Measurements from ENCODE around the gene CCDC177.

CCDC177 gene

DNA sequence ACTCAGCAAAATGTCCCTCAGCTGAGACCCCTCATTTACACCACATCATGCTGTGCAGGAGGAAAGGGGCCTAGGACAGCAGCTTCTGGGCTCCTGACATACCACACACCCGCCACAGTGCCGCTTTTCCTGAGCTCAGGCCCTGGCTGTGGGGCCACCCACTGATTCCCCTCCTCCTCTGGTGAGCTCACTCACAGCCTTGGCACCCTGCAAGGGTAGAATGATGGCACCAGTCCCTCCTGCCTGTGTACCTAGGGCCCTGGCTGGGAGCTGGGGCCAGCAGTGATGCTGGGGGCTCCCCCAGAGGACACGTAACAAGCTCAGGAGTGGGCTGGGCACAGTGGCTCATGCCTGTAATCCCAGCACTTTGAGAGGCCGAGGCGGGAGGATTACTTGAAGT lies 45.7 kb downstream of the CCDC177 start:
- H3K9ac ChIP-seq (ENCODE audit: low read length): no peak overlapping the region
- no peak overlapping the region for H2BK12ac ChIP-seq (ENCODE audit: low read length in 2 of 2)
- no peaks in the 10 kb centered on the region for H3K36me3 ChIP-seq (ENCODE audit: control insufficient read depth in 1 of 2, insufficient read depth in 2 of 2, low read depth in 1 of 2, low read length in 2 of 2)
- no peak overlapping the region for H3K4ac ChIP-seq (ENCODE audit: low read depth in 1 of 2, low read length in 2 of 2)
- H2AFZ ChIP-seq (ENCODE audit: low read depth, low read length): no peak overlapping the region
- no peaks in the 10 kb centered on the region for H3K9me3 ChIP-seq (ENCODE audit: control insufficient read depth, low read length)
- H3K27ac ChIP-seq (ENCODE audit: low read length, poor library complexity, severe bottlenecking): no peak overlapping the region
- H2BK120ac ChIP-seq (ENCODE audit: low read depth, low read length): no peak overlapping the region
- no peak overlapping the region for H3K4me3 ChIP-seq (ENCODE audit: insufficient read depth in 1 of 2, low read depth in 1 of 2, low read length in 2 of 2)
- no peak for DNase-seq
- H3K4me1 ChIP-seq (ENCODE audit: control insufficient read depth, insufficient read depth, low read depth, low read length): peaks cover 4% of the 10 kb centered on the region
- H2AK5ac ChIP-seq (ENCODE audit: low read length, severe bottlenecking): no peak overlapping the region
- peaks cover 50 to 85% of the 10 kb centered on the region in 2 experiments for H3K27me3 ChIP-seq (ENCODE audit: control insufficient read depth in 1 of 2, insufficient read depth in 1 of 2, low read length in 2 of 2)
- no peak overlapping the region for H2BK5ac ChIP-seq (ENCODE audit: low read depth, low read length, poor library complexity, severe bottlenecking)
- no peak overlapping the region for H3K4me2 ChIP-seq (ENCODE audit: low read length, poor library complexity, severe bottlenecking)
- H4K91ac ChIP-seq (ENCODE audit: low read length): no peak overlapping the region
- no peak overlapping the region for H4K8ac ChIP-seq (ENCODE audit: low read length)
- H3K14ac ChIP-seq (ENCODE audit: low read length in 2 of 2): no peak overlapping the region
- H2BK15ac ChIP-seq (ENCODE audit: low read depth, poor library complexity, severe bottlenecking): no peak overlapping the region
- no peak overlapping the region for H3K23ac ChIP-seq (ENCODE audit: low read length in 2 of 2)
- H3K79me1 ChIP-seq (replicated peaks; ENCODE audit: low read length, poor library complexity, severe bottlenecking): no peaks in the 10 kb centered on the region
- no peak overlapping the region for H3K18ac ChIP-seq (ENCODE audit: low read depth in 1 of 2, low read length in 2 of 2)
- WGBS: 84% methylated on average over 5 of the region's 5 CpGs

DNA sequence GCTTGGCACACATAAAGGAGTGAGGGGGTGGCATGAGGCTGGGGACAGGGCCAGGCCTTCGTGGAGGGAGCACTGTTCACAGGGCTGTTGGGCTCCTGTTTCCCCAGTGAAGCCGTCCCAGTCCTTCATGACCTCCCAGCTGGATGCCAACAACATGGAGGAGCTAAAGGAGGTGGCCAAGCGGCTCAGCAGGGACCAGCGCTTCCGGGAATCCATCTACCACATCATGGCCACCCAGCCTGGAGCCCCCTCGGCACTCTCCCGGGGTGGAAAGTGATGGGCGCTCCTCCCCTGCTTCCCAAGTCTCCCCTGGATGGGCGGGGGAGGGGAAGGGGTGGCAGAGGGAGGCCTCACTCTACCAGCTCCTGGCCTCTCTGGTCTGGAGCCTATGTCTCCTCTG lies 46.5 kb downstream of the CCDC177 start:
- H3K4ac ChIP-seq (ENCODE audit: low read depth in 1 of 2, low read length in 2 of 2): no peak overlapping the region
- no peak overlapping the region for H4K8ac ChIP-seq (ENCODE audit: low read length)
- no peaks in the 10 kb centered on the region for H3K79me1 ChIP-seq (replicated peaks; ENCODE audit: low read length, poor library complexity, severe bottlenecking)
- no peak overlapping the region for H3K4me2 ChIP-seq (ENCODE audit: low read length, poor library complexity, severe bottlenecking)
- no peak overlapping the region for H2AK5ac ChIP-seq (ENCODE audit: low read length, severe bottlenecking)
- no peak overlapping the region for H2AFZ ChIP-seq (ENCODE audit: low read depth, low read length)
- no peak overlapping the region for H3K18ac ChIP-seq (ENCODE audit: low read depth in 1 of 2, low read length in 2 of 2)
- H3K14ac ChIP-seq (ENCODE audit: low read length in 2 of 2): no peak overlapping the region
- no peak overlapping the region for H3K27ac ChIP-seq (ENCODE audit: low read length, poor library complexity, severe bottlenecking)
- no peaks in the 10 kb centered on the region for H3K36me3 ChIP-seq (ENCODE audit: control insufficient read depth in 1 of 2, insufficient read depth in 2 of 2, low read depth in 1 of 2, low read length in 2 of 2)
- peaks cover 2% of the 10 kb centered on the region for H3K4me1 ChIP-seq (ENCODE audit: control insufficient read depth, insufficient read depth, low read depth, low read length)
- H2BK5ac ChIP-seq (ENCODE audit: low read depth, low read length, poor library complexity, severe bottlenecking): no peak overlapping the region
- no peaks in the 10 kb centered on the region for H3K9me3 ChIP-seq (ENCODE audit: control insufficient read depth, low read length)
- WGBS: 73% methylated on average over 5 of the region's 9 CpGs
- no peak overlapping the region for H2BK12ac ChIP-seq (ENCODE audit: low read length in 2 of 2)
- H3K9ac ChIP-seq (ENCODE audit: low read length): no peak overlapping the region
- H3K27me3 ChIP-seq (ENCODE audit: control insufficient read depth in 1 of 2, insufficient read depth in 1 of 2, low read length in 2 of 2): peaks cover 58 to 84% of the 10 kb centered on the region in 2 experiments
- DNase-seq: no peak
- H2BK15ac ChIP-seq (ENCODE audit: low read depth, poor library complexity, severe bottlenecking): no peak overlapping the region
- H3K23ac ChIP-seq (ENCODE audit: low read length in 2 of 2): no peak overlapping the region
- H4K91ac ChIP-seq (ENCODE audit: low read length): no peak overlapping the region
- H2BK120ac ChIP-seq (ENCODE audit: low read depth, low read length): no peak overlapping the region
- no peak overlapping the region for H3K4me3 ChIP-seq (ENCODE audit: insufficient read depth in 1 of 2, low read depth in 1 of 2, low read length in 2 of 2)

DNA sequence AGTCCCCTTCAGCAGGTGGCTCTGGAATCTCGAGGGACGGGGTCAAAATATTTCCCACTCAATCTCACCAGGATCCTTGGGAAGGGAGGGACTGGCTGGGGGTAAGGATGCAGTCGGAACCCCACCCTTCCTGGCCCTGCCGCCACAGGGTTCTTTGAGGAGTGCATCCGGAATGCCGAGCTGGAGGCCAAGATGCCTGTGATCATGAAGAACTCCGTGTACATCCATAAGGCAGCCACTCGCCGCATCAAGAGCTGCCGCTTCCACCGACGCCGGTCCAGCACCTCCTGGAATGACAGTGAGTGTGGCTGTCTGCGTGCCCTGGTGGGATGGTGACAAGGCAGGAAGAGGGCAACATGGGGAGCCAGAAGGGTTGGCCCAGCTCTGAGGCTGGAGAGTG lies 47.0 kb downstream of the CCDC177 start:
- H3K14ac ChIP-seq (ENCODE audit: low read length in 2 of 2): no peak overlapping the region
- H2AFZ ChIP-seq (ENCODE audit: low read depth, low read length): no peak overlapping the region
- 94% methylated on average over 12 of the region's 14 CpGs for WGBS
- H3K4me3 ChIP-seq (ENCODE audit: insufficient read depth in 1 of 2, low read depth in 1 of 2, low read length in 2 of 2): no peak overlapping the region
- H3K27ac ChIP-seq (ENCODE audit: low read length, poor library complexity, severe bottlenecking): no peak overlapping the region
- no peak overlapping the region for H2BK5ac ChIP-seq (ENCODE audit: low read depth, low read length, poor library complexity, severe bottlenecking)
- no peak overlapping the region for H2AK5ac ChIP-seq (ENCODE audit: low read length, severe bottlenecking)
- no peak overlapping the region for H2BK120ac ChIP-seq (ENCODE audit: low read depth, low read length)
- H3K4me2 ChIP-seq (ENCODE audit: low read length, poor library complexity, severe bottlenecking): no peak overlapping the region
- no peak overlapping the region for H4K91ac ChIP-seq (ENCODE audit: low read length)
- H3K79me1 ChIP-seq (replicated peaks; ENCODE audit: low read length, poor library complexity, severe bottlenecking): no peaks in the 10 kb centered on the region
- no peak overlapping the region for H3K9ac ChIP-seq (ENCODE audit: low read length)
- H4K8ac ChIP-seq (ENCODE audit: low read length): no peak overlapping the region
- no peaks in the 10 kb centered on the region for H3K9me3 ChIP-seq (ENCODE audit: control insufficient read depth, low read length)
- H2BK12ac ChIP-seq (ENCODE audit: low read length in 2 of 2): no peak overlapping the region
- H2BK15ac ChIP-seq (ENCODE audit: low read depth, poor library complexity, severe bottlenecking): no peak overlapping the region
- no peaks in the 10 kb centered on the region for H3K36me3 ChIP-seq (ENCODE audit: control insufficient read depth in 1 of 2, insufficient read depth in 2 of 2, low read depth in 1 of 2, low read length in 2 of 2)
- no peaks in the 10 kb centered on the region for H3K4me1 ChIP-seq (ENCODE audit: control insufficient read depth, insufficient read depth, low read depth, low read length)
- no peak overlapping the region for H3K18ac ChIP-seq (ENCODE audit: low read depth in 1 of 2, low read length in 2 of 2)
- H3K23ac ChIP-seq (ENCODE audit: low read length in 2 of 2): no peak overlapping the region
- peaks cover 55 to 79% of the 10 kb centered on the region in 2 experiments for H3K27me3 ChIP-seq (ENCODE audit: control insufficient read depth in 1 of 2, insufficient read depth in 1 of 2, low read length in 2 of 2)
- DNase-seq: no peak
- H3K4ac ChIP-seq (ENCODE audit: low read depth in 1 of 2, low read length in 2 of 2): no peak overlapping the region

DNA sequence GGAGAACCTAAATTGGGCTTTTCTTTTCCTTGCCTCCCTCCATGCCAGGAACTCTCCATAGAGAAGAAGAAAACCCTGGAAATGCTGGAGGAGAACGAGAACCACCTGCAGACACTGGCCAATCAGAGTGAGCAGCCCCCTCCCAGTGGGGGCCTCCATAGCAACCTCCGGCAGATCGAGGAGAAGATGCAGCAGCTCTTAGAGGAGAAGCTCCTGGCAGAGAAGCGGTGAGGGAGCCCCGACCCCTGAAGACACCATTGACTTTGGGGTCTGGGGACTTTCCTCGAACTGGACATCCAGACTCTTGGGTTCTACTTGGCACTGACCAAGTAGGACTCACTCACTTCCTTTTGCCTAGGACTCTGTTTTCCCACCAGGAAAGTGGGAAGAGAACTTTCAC lies 48.8 kb downstream of the CCDC177 start:
- Histone ChIP-seq H3K27me3 (ENCODE audit: control insufficient read depth in 1 of 2, insufficient read depth in 1 of 2, low read length in 2 of 2) (peaks cover 59 to 78% of the 10 kb centered on the region in 2 experiments), H4K91ac (ENCODE audit: low read length) (no peak overlapping the region), H2BK15ac (ENCODE audit: low read depth, poor library complexity, severe bottlenecking) (no peak overlapping the region), H3K4me1 (ENCODE audit: control insufficient read depth, insufficient read depth, low read depth, low read length) (no peaks in the 10 kb centered on the region), H4K8ac (ENCODE audit: low read length) (no peak overlapping the region), H3K18ac (ENCODE audit: low read depth in 1 of 2, low read length in 2 of 2) (no peak overlapping the region), H3K79me1 (replicated peaks; ENCODE audit: low read length, poor library complexity, severe bottlenecking) (no peaks in the 10 kb centered on the region), H2AFZ (ENCODE audit: low read depth, low read length) (no peak overlapping the region), H3K4ac (ENCODE audit: low read depth in 1 of 2, low read length in 2 of 2) (no peak overlapping the region), H3K36me3 (ENCODE audit: control insufficient read depth in 1 of 2, insufficient read depth in 2 of 2, low read depth in 1 of 2, low read length in 2 of 2) (no peaks in the 10 kb centered on the region), H3K23ac (ENCODE audit: low read length in 2 of 2) (no peak overlapping the region), H3K4me3 (ENCODE audit: insufficient read depth in 1 of 2, low read depth in 1 of 2, low read length in 2 of 2) (no peak overlapping the region), H2BK12ac (ENCODE audit: low read length in 2 of 2) (no peak overlapping the region), H3K4me2 (ENCODE audit: low read length, poor library complexity, severe bottlenecking) (no peak overlapping the region), H2BK120ac (ENCODE audit: low read depth, low read length) (no peak overlapping the region), H3K9me3 (ENCODE audit: control insufficient read depth, low read length) (no peaks in the 10 kb centered on the region), H3K14ac (ENCODE audit: low read length in 2 of 2) (no peak overlapping the region), H2AK5ac (ENCODE audit: low read length, severe bottlenecking) (no peak overlapping the region), H2BK5ac (ENCODE audit: low read depth, low read length, poor library complexity, severe bottlenecking) (no peak overlapping the region), H3K9ac (ENCODE audit: low read length) (no peak overlapping the region), H3K27ac (ENCODE audit: low read length, poor library complexity, severe bottlenecking) (no peak overlapping the region)
- no peak for DNase-seq
- WGBS: 77% methylated on average over 6 of the region's 6 CpGs
